PFSK-1 (cell line): ENCODE results near the gene TAF10.

ENCODE experiments used
- FOXP2 ChIP-seq: optimal IDR thresholded peaks from 2 replicates; pipeline ENCODE3; 2011; ENCODE audit warnings: borderline replicate concordance, control low read depth, inconsistent platforms; ENCODE audit not compliant: insufficient read depth; ENCODE audit errors: extremely low read length, extremely low read depth
- POLR2AphosphoS5 ChIP-seq: IDR thresholded peaks from 2 replicates; pipeline ENCODE4 v1.6.1; 2012; ENCODE audit warnings: low read depth, mild to moderate bottlenecking, control low read depth, low read length, moderate library complexity
- SIN3A ChIP-seq: IDR thresholded peaks from 2 replicates; pipeline ENCODE4 v1.6.1; 2012; ENCODE audit warnings: mild to moderate bottlenecking, low read length, moderate library complexity, borderline replicate concordance; ENCODE audit not compliant: insufficient read depth
- TAF1 ChIP-seq: IDR thresholded peaks from 2 replicates; pipeline ENCODE4 v1.6.1; 2012; ENCODE audit warnings: low read length, control low read depth, borderline replicate concordance; ENCODE audit not compliant: insufficient read depth
- TF ChIP-seq, protein P1 (sequence below), 2 experiments: IDR thresholded peaks; 2 replicates each; pipeline versions ENCODE4 v1.6.1 to v1.8.0; 2011 to 2012; ENCODE audit warnings: low read depth in 2 of 2, low read length in 2 of 2, control low read depth in 1 of 2, inconsistent platforms in 1 of 2, mild to moderate bottlenecking in 1 of 2, moderate library complexity in 1 of 2; ENCODE audit not compliant: insufficient read depth in 1 of 2

Gene TAF10

DNA sequence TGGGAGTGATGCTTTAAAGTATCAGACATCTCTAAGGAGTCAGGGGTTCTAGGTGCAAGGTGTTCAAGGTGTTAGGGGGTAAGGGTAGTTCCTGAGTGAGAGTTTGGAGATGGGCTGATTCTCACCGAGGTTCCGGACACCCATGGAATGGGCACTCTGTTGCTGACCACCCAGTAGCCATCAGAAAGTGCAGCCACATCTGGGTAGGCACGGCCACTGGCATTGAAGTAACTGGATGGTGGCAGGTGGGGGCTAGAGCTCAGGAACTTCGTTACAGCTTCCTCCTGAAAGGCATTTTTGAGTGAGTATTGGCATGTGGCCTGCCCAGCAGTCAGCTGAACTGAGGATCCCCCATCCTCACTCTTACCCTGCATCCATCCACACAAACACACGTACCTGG is 3.0 kb upstream of the TAF10 start:
- TF ChIP-seq, protein P1, sequence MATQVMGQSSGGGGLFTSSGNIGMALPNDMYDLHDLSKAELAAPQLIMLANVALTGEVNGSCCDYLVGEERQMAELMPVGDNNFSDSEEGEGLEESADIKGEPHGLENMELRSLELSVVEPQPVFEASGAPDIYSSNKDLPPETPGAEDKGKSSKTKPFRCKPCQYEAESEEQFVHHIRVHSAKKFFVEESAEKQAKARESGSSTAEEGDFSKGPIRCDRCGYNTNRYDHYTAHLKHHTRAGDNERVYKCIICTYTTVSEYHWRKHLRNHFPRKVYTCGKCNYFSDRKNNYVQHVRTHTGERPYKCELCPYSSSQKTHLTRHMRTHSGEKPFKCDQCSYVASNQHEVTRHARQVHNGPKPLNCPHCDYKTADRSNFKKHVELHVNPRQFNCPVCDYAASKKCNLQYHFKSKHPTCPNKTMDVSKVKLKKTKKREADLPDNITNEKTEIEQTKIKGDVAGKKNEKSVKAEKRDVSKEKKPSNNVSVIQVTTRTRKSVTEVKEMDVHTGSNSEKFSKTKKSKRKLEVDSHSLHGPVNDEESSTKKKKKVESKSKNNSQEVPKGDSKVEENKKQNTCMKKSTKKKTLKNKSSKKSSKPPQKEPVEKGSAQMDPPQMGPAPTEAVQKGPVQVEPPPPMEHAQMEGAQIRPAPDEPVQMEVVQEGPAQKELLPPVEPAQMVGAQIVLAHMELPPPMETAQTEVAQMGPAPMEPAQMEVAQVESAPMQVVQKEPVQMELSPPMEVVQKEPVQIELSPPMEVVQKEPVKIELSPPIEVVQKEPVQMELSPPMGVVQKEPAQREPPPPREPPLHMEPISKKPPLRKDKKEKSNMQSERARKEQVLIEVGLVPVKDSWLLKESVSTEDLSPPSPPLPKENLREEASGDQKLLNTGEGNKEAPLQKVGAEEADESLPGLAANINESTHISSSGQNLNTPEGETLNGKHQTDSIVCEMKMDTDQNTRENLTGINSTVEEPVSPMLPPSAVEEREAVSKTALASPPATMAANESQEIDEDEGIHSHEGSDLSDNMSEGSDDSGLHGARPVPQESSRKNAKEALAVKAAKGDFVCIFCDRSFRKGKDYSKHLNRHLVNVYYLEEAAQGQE (IDR thresholded peaks at IDR 0.05; ENCODE audit: insufficient read depth in 1 of 2, low read depth in 2 of 2, low read length in 2 of 2), result no peak
- TF ChIP-seq FOXP2 (no peak), TAF1 (no peak), POLR2AphosphoS5 (no peak), SIN3A (no peak)

DNA sequence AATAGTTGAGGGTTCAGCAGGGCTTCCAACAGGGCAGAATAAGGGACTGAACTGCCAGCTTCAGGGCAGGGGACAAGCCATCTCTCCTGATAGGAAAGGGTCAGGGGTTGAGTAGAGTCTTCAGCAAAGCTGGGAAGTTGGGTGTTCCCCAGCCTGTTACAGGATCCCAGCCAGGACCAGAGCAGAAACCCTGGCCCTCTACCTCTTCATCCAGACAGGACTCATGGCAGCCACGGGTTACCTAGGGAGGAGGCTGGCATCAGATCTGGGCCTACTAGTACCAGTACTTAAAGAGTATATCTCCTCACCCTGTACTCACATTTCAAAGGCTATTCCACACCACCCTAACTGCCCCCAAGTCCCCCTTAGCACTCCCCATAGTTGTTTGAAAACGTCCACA is 2.4 kb upstream of the TAF10 start:
- TF ChIP-seq, protein P1 (IDR thresholded peaks at IDR 0.05; ENCODE audit: insufficient read depth in 1 of 2, low read depth in 2 of 2, low read length in 2 of 2), result no peak
- TF ChIP-seq FOXP2 (no peak), TAF1 (no peak), SIN3A (no peak), POLR2AphosphoS5 (no peak)

DNA sequence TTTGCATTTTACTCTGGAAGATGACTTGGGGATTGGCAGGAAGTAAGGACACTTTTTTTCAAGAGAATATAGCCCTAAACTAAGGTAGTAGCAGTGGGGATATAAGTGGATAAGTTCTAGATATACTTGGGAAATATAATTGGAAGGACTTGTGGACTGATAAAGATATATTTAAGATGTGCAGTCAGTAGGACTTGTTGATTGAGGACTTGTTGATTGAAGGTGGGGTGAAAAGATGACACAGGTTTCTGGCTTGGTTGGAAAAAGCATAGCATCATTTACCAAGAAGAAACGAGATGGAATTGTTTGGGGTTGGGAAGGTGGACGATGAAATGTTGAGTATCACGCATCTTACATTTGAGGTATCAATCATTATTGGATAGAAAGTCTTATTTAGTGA is 1.5 kb upstream of the TAF10 start:
- TF ChIP-seq, protein P1 (IDR thresholded peaks at IDR 0.05; ENCODE audit: insufficient read depth in 1 of 2, low read depth in 2 of 2, low read length in 2 of 2), result no peak
- TF ChIP-seq SIN3A (no peak), POLR2AphosphoS5 (no peak), TAF1 (no peak), FOXP2 (no peak)

DNA sequence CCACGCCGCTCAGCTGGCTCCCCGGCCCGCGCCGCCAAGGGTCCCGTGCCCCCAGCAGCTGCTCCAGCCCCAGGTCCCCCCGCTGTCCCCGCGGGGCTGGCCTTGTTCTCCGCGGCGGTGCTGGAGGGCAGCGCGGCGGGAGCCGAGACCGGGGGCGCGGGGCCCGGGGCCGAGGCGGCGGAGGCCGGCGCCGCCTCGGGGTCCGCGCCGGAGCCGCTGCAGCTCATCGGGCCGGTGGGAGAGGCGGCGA is 128 bp downstream of the TAF10 start:
- no peak for TF ChIP-seq FOXP2
- no peak; the same call in 1 of the 2 replicates for TF ChIP-seq POLR2AphosphoS5
- TF ChIP-seq SIN3A, result no peak
- TF ChIP-seq TAF1, result no peak
- TF ChIP-seq, protein P1 (IDR thresholded peaks at IDR 0.05; ENCODE audit: insufficient read depth in 1 of 2, low read depth in 2 of 2, low read length in 2 of 2), result no peak
